ENCODE data around the gene FCHO1.

The FCHO1 gene

DNA sequence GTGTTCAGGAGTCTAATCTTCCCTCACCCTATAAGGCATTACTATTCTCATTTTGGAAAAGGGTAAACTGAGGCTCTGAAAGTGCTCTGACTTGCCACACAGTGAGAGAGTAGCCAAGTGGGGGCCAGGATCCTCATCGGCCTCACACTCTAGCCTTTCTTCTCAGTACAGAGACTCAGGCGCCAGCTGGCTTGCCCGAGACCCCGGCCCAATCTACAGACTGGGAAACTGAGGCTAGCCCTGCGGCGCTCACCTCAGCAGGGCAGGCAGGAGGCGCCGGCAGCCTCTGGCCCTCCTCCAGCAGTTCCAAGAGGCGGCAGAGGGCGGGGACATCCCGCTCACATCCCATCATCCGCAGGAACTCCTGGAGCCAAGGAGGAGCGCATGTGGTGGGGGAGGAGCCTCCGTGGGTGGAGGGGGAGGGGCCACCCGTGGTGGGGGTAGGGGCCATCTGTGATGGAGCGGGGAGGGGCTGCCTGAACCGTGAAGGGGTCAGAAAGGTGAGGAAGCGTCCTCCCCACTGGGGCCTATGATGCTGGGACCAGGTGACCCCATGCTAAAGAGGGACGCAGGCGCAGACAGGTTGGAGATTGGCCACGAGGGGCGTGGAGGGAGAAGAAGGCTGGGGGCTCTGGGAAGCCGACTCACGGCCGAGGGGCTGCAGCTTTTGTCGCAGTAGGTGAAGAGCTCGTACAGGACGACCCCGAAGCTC, 78.7 kb downstream of the FCHO1 start:
- DNase-seq (ENCODE audit: low spot score) = no peak
- no peaks in the 10 kb centered on the region for H3K27me3 Mint-ChIP-seq (ENCODE audit: low read depth)
- peaks cover 68% of the 10 kb centered on the region for H3K36me3 Mint-ChIP-seq (ENCODE audit: low read depth)
- H3K9me3 Mint-ChIP-seq = peaks cover 3% of the 10 kb centered on the region
- no peak overlapping the region for H3K4me3 Mint-ChIP-seq
- no peak overlapping the region for H3K27ac Mint-ChIP-seq
- H3K4me1 Mint-ChIP-seq (ENCODE audit: low read depth) = peaks cover 4% of the 10 kb centered on the region

DNA sequence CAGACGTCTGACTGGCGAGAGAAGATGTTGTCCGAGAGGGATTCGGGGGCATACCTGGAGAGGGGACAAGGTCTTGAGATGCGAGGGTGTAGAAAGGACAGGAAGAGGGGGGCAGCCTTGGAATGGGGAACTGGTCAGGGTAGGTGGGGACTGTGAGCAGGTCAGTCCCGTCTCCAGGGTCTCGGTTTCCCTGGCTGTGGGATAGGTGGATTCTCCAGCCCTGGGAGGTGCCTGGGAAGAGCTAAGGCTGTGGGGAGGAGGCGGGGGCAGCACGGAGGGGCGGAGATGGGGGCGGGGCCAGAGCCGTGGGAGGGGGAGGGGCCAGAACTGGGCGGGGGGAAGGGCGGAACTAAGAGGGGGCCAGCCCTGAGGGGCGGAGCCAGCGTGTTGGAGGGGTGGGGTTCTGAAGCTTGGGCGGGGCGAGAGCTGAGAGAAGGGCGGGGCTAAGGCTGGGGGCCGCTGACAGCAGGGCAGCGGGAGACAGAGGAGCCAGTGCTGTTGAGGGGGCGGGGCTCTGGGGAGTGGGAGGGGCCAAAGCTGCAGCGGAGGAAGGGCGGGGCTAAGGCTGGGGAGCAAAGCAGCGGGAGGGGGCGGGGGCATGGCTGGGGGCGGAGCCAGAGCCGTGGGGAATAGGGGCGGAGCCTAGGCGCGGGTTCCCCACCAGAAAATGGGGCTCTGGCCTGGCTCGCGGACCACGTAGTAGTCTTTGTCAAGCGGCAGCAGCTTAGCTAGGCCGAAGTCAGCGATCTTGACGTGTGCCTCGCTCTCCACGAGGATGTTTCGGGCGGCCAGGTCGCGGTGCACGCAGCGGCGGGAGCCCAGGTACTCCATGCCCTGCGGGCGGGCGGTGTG, 79.5 kb downstream of the FCHO1 start:
- Mint-ChIP-seq H3K4me1 (ENCODE audit: low read depth) (peaks cover 9% of the 10 kb centered on the region), H3K36me3 (ENCODE audit: low read depth) (peaks cover 71% of the 10 kb centered on the region), H3K4me3 (no peak overlapping the region), H3K9me3 (peaks cover 3% of the 10 kb centered on the region), H3K27me3 (ENCODE audit: low read depth) (no peaks in the 10 kb centered on the region), H3K27ac (no peak overlapping the region)
- DNase-seq (ENCODE audit: low spot score) = no peak

- no peak for DNase-seq (ENCODE audit: low spot score)
- no peaks in the 10 kb centered on the region for H3K27me3 Mint-ChIP-seq (ENCODE audit: low read depth)
- H3K27ac Mint-ChIP-seq = no peak overlapping the region
- peaks cover 3% of the 10 kb centered on the region for H3K9me3 Mint-ChIP-seq
- H3K36me3 Mint-ChIP-seq (ENCODE audit: low read depth) = peaks cover 75% of the 10 kb centered on the region
- peaks cover 9% of the 10 kb centered on the region for H3K4me1 Mint-ChIP-seq (ENCODE audit: low read depth)
- no peak overlapping the region for H3K4me3 Mint-ChIP-seq
These were observed 80.2 kb downstream of the FCHO1 start for GRCh38 chr19:17831419-17831888.

DNA sequence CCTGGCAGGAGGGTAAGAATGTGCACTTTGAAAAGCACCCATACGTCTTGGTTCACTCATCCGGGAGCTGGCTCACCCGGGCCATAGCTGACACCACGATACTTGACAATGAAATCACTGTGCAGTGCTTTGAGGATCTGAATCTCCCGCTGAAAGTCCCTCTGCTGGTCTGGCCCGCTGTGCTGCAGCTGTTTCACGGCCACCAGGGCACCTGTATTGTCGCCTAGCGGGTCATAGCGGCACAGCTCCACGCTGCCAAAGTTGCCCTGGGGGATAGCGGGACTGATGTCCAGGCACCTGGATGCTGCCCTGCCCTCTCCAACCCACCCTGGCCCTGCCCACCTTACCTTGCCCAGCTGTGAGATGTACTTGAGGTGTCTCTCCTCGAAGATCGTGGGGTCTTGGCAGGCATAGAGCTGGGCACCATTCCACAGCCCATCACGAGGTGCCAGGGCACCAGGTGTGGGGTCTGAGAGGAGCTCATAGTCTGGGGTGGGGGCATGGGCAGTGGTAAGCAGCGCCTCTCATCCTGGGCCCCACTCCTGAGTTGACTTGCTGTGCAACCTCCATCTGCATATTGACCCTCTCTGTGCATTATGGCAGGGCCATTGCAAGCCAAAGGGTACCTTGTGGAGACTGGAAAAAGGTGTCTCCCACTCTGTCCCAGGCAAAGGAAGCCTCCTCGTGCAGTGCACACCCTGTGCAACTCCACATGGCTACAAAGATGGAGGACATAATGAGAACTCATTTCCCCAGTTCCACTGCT, 81.3 kb downstream of the FCHO1 start:
- Mint-ChIP-seq H3K4me1 (ENCODE audit: low read depth) (peaks cover 9% of the 10 kb centered on the region), H3K36me3 (ENCODE audit: low read depth) (peaks cover 80% of the 10 kb centered on the region), H3K27me3 (ENCODE audit: low read depth) (no peaks in the 10 kb centered on the region), H3K4me3 (no peak overlapping the region), H3K27ac (no peak overlapping the region), H3K9me3 (peaks cover 3% of the 10 kb centered on the region)
- no peak for DNase-seq (ENCODE audit: low spot score)

DNA sequence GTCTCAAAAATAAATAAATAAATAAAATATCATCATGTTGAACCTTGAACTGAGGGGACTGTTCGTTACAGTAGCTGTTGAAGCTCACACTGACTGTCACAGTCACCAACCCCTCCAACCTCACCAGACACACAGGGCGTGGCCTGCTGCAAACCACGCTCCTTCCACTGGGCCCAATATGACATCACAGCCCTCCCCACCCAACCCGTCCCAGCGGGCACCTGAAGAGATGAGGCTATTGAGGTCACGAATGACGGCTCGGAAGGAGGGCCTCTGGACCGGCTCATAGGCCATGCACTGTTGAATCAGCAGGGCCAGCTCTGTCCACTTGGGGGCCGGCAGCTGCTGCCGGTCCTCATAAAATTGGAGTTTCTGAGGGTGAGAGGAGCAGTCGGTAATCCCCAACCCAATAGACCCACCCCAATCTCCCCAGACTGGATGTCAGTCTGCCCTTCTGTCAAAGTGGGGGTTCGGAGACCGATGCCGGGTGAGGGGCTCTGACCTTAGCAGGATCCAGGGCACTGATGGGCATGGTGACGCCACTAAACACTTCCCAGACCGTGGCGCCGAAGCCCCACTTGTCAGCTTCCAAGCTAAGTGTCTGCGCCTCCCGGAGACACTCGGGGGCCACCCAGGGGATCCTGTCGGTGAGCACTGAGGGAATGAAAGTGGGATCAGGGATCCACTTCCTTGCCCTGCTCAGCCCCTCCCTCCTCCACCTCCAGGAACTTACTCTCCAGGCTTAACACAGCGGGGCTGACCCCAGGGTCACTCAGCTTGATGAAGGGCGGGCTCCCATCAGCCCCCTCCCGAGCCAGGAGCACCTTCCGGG, 83.3 kb downstream of the FCHO1 start:
- H3K27ac Mint-ChIP-seq = peak overlapping the region; percentile 40

DNA sequence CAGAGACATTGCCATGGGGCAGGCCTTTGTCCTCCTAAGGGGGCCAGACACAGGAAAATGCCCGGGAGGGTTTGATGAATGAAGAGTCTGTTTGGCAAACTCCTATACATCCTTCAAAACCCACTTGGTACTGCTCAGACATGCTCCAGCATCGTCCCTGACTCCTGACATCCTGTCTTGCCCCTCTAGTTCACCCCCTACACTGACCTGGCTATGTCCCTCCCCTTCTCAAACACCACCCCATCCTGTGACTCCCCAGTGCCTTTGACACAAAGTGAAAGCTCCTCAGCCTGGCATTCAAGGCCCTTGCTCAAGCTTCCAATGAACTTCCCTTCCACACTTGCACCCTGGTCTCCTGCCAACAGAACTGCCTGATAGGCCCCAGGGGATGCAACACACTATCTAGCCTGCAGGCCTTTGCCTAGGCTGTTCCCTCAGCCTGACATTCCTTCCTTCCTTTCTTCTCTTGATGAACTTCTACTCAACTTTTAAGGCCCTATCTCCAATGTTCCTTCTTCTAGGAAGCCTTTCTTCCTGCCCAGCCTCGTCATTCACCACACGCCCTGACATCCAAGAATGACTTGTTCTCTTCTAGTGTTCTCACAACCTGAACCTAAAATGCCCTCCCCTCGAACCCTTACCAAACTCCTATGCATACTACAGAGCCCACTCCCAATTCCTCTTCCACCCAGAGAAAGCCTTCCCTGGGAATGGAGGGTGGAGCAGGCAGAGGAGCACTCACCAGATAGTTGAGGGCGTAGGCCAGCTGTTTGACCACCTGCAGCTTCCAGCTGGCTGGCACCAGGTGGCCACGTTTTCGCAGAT, 84.1 kb downstream of the FCHO1 start:
- H3K27ac Mint-ChIP-seq = peak overlapping the region; percentile 40
- no peaks in the 10 kb centered on the region for H3K27me3 Mint-ChIP-seq (ENCODE audit: low read depth)
- peaks cover 7% of the 10 kb centered on the region for H3K4me1 Mint-ChIP-seq (ENCODE audit: low read depth)
- no peak for DNase-seq (ENCODE audit: low spot score)
- peaks cover 79% of the 10 kb centered on the region for H3K36me3 Mint-ChIP-seq (ENCODE audit: low read depth)
- H3K4me3 Mint-ChIP-seq = no peak overlapping the region
- H3K9me3 Mint-ChIP-seq = peaks cover 3% of the 10 kb centered on the region

More for the DNA sequence above, 83.3 kb downstream of the FCHO1 start:
- H3K4me3 Mint-ChIP-seq = no peak overlapping the region
- H3K9me3 Mint-ChIP-seq = peaks cover 3% of the 10 kb centered on the region
- H3K27me3 Mint-ChIP-seq (ENCODE audit: low read depth) = no peaks in the 10 kb centered on the region
- peaks cover 9% of the 10 kb centered on the region for H3K4me1 Mint-ChIP-seq (ENCODE audit: low read depth)
- DNase-seq (ENCODE audit: low spot score) = no peak
- peaks cover 81% of the 10 kb centered on the region for H3K36me3 Mint-ChIP-seq (ENCODE audit: low read depth)

DNA sequence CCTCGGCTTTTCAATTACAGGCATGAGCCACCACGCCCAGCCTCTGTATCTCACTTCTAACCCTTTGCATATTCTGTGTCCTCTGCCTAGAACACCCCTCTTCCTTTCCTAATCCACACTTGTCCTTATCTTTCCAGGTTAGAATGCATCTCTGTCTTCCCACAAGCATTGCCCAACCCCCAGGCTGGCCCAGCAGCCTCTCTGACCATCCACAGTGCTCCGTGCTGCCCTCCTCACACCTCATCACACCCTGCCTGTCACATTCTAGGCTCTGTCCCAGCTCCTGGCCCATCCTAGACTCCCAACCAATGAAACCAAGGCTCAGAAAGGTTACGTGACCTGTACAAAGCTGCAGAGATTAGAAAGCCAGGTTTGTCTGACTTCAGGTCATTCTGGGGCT, 85.3 kb downstream of the FCHO1 start:
- no peak for DNase-seq (ENCODE audit: low spot score)
- no peak overlapping the region for H3K4me3 Mint-ChIP-seq
- peaks cover 6% of the 10 kb centered on the region for H3K4me1 Mint-ChIP-seq (ENCODE audit: low read depth)
- peaks cover 3% of the 10 kb centered on the region for H3K9me3 Mint-ChIP-seq
- H3K27me3 Mint-ChIP-seq (ENCODE audit: low read depth) = no peaks in the 10 kb centered on the region
- peak overlapping the region; percentile 19 for H3K27ac Mint-ChIP-seq
- H3K36me3 Mint-ChIP-seq (ENCODE audit: low read depth) = peaks cover 80% of the 10 kb centered on the region

DNA sequence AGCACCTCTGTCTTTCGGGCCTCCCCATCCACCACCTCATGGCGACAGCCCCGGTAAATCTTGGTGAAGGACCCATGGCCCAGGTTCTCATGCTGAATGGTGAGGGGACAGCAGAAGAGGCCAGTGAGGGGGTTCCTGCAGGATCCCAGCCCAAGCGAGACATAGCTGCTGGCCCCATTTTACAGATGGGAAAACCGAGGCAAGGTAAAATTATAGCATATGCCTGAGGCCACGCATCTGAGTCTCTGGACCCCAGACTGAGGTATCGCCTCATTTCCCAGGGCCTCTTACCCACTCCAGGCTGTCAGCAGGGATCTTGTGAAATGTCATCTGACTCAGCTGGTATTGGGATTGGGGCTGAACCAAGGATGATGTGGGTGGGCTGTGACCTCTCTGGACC, 86.7 kb downstream of the FCHO1 start:
- DNase-seq (ENCODE audit: low spot score) = no peak
- peaks cover 5% of the 10 kb centered on the region for H3K4me1 Mint-ChIP-seq (ENCODE audit: low read depth)
- H3K27ac Mint-ChIP-seq = no peak overlapping the region
- no peaks in the 10 kb centered on the region for H3K27me3 Mint-ChIP-seq (ENCODE audit: low read depth)
- peaks cover 77% of the 10 kb centered on the region for H3K36me3 Mint-ChIP-seq (ENCODE audit: low read depth)
- H3K9me3 Mint-ChIP-seq = no peaks in the 10 kb centered on the region
- no peak overlapping the region for H3K4me3 Mint-ChIP-seq

Measured in T-helper 2 cell treated with Interferon-gamma antibody and Interleukin-4, amounts not matched to agents 5 μg/mL and 100 μg/mL, for 36 hours (primary cell).